ENCODE data around the gene EXOC4. TPM values are rescaled to one million over a fixed set of nuclear protein-coding genes. Genes with fewer than 3 reads are reported as not detected.

The EXOC4 gene
- total RNA-seq, 4 donors from 2014 or later: 36.9 to 78.0 (median 52.2) TPM

DNA sequence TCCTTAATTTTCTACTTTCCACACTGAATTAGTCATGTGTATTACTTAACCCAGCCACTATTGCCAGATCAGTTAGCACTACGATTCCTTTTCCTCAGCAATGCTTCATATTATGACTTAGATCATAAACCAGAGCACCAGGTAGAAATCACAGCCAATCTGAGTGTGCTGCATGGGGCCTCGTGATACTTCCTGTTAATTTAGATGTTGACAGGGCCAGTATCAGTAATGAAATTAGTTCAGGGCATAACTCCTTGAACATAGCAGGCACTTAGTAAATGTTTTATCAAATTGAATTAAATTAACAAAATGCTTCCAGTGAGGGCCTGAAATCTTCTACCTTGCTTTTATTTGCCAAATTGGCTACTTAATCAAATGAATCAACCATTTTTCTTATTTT is 705.0 kb downstream of the EXOC4 start:
- Histone ChIP-seq H3K4me3 (no peak overlapping the region), H3K36me3 (no peaks in the 10 kb centered on the region), H3K27ac (no peak overlapping the region), H3K9me3 (no peaks in the 10 kb centered on the region), H3K27me3 (no peaks in the 10 kb centered on the region), H3K4me1 (no peaks in the 10 kb centered on the region)
- intact Hi-C loops (cut with DNase I; ENCODE audit: low total_unique reads): no loop called here
- DNase-seq: no peak
- ATAC-seq: no peak
- TF ChIP-seq POLR2A (IDR thresholded peaks at IDR 0.05): no peak
- TF ChIP-seq, protein P1, sequence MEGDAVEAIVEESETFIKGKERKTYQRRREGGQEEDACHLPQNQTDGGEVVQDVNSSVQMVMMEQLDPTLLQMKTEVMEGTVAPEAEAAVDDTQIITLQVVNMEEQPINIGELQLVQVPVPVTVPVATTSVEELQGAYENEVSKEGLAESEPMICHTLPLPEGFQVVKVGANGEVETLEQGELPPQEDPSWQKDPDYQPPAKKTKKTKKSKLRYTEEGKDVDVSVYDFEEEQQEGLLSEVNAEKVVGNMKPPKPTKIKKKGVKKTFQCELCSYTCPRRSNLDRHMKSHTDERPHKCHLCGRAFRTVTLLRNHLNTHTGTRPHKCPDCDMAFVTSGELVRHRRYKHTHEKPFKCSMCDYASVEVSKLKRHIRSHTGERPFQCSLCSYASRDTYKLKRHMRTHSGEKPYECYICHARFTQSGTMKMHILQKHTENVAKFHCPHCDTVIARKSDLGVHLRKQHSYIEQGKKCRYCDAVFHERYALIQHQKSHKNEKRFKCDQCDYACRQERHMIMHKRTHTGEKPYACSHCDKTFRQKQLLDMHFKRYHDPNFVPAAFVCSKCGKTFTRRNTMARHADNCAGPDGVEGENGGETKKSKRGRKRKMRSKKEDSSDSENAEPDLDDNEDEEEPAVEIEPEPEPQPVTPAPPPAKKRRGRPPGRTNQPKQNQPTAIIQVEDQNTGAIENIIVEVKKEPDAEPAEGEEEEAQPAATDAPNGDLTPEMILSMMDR (IDR thresholded peaks at IDR 0.05 in 4 of 5, conservative IDR thresholded peaks at IDR 0.05 in 1 of 5): no peak
- in situ Hi-C loops (cut with MboI; ENCODE audit: low sequenced_read_pairs in 4 of 4): no loop called here

DNA sequence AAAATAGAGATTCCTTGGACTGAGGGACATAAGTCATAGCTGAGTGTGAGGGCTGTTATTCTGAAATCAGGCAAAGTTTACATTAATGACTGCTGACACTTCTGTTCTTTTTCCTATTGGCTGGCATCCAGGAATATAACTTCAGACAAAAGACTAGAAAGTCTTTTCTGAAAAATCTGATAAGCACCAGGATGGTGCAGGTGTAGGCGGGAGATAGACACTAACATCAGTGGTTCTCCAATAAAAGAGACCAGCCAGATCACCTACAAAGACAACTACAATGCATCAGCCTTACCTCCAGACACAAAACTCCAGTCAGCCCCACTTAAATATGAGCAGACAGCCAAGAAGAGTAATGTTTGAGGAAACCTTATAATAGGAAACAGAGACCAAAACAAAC is 705.9 kb downstream of the EXOC4 start:
- DNase-seq: no peak
- no peak overlapping the region for H3K4me3 ChIP-seq
- no peak for TF ChIP-seq POLR2A (IDR thresholded peaks at IDR 0.05)
- TF ChIP-seq, protein P1 (IDR thresholded peaks at IDR 0.05 in 4 of 5, conservative IDR thresholded peaks at IDR 0.05 in 1 of 5): no peak
- ATAC-seq: no peak
- H3K9me3 ChIP-seq: no peaks in the 10 kb centered on the region
- no peaks in the 10 kb centered on the region for H3K36me3 ChIP-seq
- in situ Hi-C loops (cut with MboI; ENCODE audit: low sequenced_read_pairs in 4 of 4): no loop called here
- H3K27me3 ChIP-seq: no peaks in the 10 kb centered on the region
- H3K4me1 ChIP-seq: no peaks in the 10 kb centered on the region
- no peak overlapping the region for H3K27ac ChIP-seq
- intact Hi-C loops (cut with DNase I; ENCODE audit: low total_unique reads): no loop called here

DNA sequence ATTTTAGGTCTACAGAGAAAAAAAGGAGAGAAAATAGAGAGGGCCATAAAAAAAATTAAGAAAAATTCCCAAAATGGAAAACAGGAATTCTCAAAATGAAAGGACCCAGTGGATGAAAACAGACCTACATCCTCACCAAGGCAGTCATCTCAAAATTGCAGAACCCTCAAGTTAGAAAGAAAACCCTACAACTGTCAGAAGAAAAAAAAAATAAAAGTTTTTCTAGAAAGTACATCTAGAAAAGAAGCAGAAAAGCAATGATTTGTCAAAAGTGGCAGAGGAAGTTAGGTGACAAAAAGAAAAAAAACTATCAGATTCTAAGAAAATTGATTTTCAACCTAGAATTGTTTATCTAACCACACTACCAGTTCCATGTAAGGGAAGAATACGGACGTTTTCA is 706.6 kb downstream of the EXOC4 start:
- TF ChIP-seq, protein P1 (IDR thresholded peaks at IDR 0.05 in 4 of 5, conservative IDR thresholded peaks at IDR 0.05 in 1 of 5): no peak
- no peak for TF ChIP-seq POLR2A (IDR thresholded peaks at IDR 0.05)
- DNase-seq (no peak), ATAC-seq (no peak)
- in situ Hi-C loops (cut with MboI; ENCODE audit: low sequenced_read_pairs in 4 of 4) (no loop called here), intact Hi-C loops (cut with DNase I; ENCODE audit: low total_unique reads) (no loop called here)
- H3K9me3 ChIP-seq: no peaks in the 10 kb centered on the region
- no peaks in the 10 kb centered on the region for H3K27me3 ChIP-seq
- no peak overlapping the region for H3K27ac ChIP-seq
- H3K4me1 ChIP-seq: no peaks in the 10 kb centered on the region
- H3K4me3 ChIP-seq: no peak overlapping the region
- no peaks in the 10 kb centered on the region for H3K36me3 ChIP-seq

DNA sequence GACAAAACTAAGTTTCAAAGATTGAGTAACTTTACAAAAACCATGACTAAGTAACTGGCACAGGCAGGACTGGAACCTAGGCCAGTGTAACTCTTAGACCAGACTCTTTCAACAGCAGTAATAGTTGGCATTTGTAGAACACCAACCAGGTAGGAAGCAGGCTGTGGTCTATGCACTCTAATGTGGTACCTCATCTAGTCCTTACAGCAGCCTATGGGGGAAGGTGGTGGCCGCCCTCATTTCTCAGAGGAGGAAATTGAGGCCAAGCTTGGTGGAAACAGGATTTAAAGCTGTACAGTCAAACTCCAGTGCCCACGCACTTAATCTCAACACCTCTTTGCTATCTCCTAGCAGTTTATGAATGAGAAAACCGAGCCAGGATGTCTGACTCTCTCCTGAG is 708.8 kb downstream of the EXOC4 start:
- no peak overlapping the region for H3K4me3 ChIP-seq
- TF ChIP-seq, protein P1 (IDR thresholded peaks at IDR 0.05 in 4 of 5, conservative IDR thresholded peaks at IDR 0.05 in 1 of 5): no peak
- no peak for TF ChIP-seq POLR2A (IDR thresholded peaks at IDR 0.05)
- intact Hi-C loops (cut with DNase I; ENCODE audit: low total_unique reads): no loop called here
- no peaks in the 10 kb centered on the region for H3K27me3 ChIP-seq
- no peaks in the 10 kb centered on the region for H3K9me3 ChIP-seq
- no peaks in the 10 kb centered on the region for H3K36me3 ChIP-seq
- in situ Hi-C loops (cut with MboI; ENCODE audit: low sequenced_read_pairs in 4 of 4): no loop called here
- ATAC-seq: no peak
- no peak for DNase-seq
- H3K4me1 ChIP-seq: no peaks in the 10 kb centered on the region
- H3K27ac ChIP-seq: no peak overlapping the region

DNA sequence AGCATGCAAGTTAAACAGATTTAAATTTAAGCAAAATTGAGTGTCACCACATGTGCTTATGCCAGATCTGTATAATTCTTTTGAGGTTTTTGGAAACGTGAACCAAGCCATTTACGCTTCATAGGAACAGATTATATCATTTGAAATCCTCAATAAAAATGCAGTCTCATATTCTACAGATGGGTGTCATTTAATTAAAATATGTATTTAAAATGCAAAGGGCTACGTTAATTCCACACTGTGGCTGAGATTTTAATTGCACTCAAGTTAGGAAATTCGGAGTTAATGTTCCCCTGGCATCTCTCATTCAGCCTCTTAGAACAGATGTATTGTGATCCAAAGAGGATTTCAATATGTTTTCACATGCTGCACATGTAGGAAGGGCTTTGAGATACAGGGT is 709.8 kb downstream of the EXOC4 start:
- no peak for TF ChIP-seq POLR2A (IDR thresholded peaks at IDR 0.05)
- TF ChIP-seq, protein P1 (IDR thresholded peaks at IDR 0.05 in 4 of 5, conservative IDR thresholded peaks at IDR 0.05 in 1 of 5): no peak
- ATAC-seq (no peak), DNase-seq (no peak)
- Histone ChIP-seq H3K9me3 (no peaks in the 10 kb centered on the region), H3K36me3 (no peaks in the 10 kb centered on the region), H3K27me3 (no peaks in the 10 kb centered on the region), H3K4me3 (no peak overlapping the region), H3K4me1 (no peaks in the 10 kb centered on the region), H3K27ac (no peak overlapping the region)
- intact Hi-C loops (cut with DNase I; ENCODE audit: low total_unique reads) (no loop called here), in situ Hi-C loops (cut with MboI; ENCODE audit: low sequenced_read_pairs in 4 of 4) (no loop called here)

Data from gastrocnemius medialis (tissue), 4 donors.